WTC11 (cell line): ENCODE data around the gene TAS2R10. TPM values are rescaled to one million over a fixed set of nuclear protein-coding genes. Genes with fewer than 3 reads are reported as not detected.

Experiments
- ATAC-seq: fragments of 200-7000 bp; cut with Tn5 transposase; 2 replicates; pipeline ENCODE4 v1.10.0; 2021; ENCODE audit warnings: mild to moderate bottlenecking, moderate library complexity
- CTCF ChIA-PET: fragments of 300-600 bp; sonication (Branson Sonifier 250); formaldehyde crosslinking; loops from one replicate; lab custom pipeline; 2021; ENCODE audit warnings: antibody characterized with exemption; lab: Charles Lee
- POLR2A ChIA-PET: fragments of 350-600 bp; sonication (Branson Sonifier 250); formaldehyde crosslinking; loops from one replicate; lab custom pipeline; 2021; ENCODE audit warnings: antibody characterized with exemption; lab: Charles Lee
- DNase-seq: peaks from one replicate; pipeline ENCODE4 v3.0.0; 2021; ENCODE audit warnings: low spot score
- H3K27ac Mint-ChIP-seq: 2 replicates; pipeline ENCODE4 v1.8.0; 2021; ENCODE audit warnings: mixed read lengths
- H3K27me3 Mint-ChIP-seq: 2 replicates; pipeline ENCODE4 v1.8.0; 2021; ENCODE audit warnings: low read depth, mild to moderate bottlenecking, moderate library complexity, mixed read lengths
- H3K36me3 Mint-ChIP-seq: 2 replicates; pipeline ENCODE4 v1.8.0; 2021; ENCODE audit warnings: mixed read lengths
- H3K4me1 Mint-ChIP-seq: 2 replicates; pipeline ENCODE4 v1.8.0; 2022; ENCODE audit warnings: mixed read lengths
- H3K4me3 Mint-ChIP-seq: 2 replicates; pipeline ENCODE4 v1.8.0; 2021; ENCODE audit warnings: mild to moderate bottlenecking, moderate library complexity, mixed read lengths
- H3K9me3 Mint-ChIP-seq: 2 replicates; pipeline ENCODE4 v1.8.0; 2021; ENCODE audit warnings: mixed read lengths
- AFF4 ChIP-seq: sonication (generic); formaldehyde crosslinking; IDR thresholded peaks from 2 replicates; pipeline ENCODE4 v1.8.1; 2023; ENCODE audit warnings: mild to moderate bottlenecking, missing genetic modification reagents, borderline replicate concordance
- ATF3 ChIP-seq: sonication (generic); formaldehyde crosslinking; conservative IDR thresholded peaks from 2 replicates; pipeline ENCODE4 v1.8.1; 2022; ENCODE audit warnings: mild to moderate bottlenecking, missing genetic modification reagents
- FOXK1 ChIP-seq: sonication (generic); formaldehyde crosslinking; IDR thresholded peaks from 2 replicates; pipeline ENCODE4 v1.8.0; 2022; ENCODE audit warnings: mild to moderate bottlenecking, moderate library complexity, missing genetic modification reagents
- IRF2 ChIP-seq: sonication (generic); formaldehyde crosslinking; IDR thresholded peaks from 2 replicates; pipeline ENCODE4 v1.8.0; 2022; ENCODE audit warnings: low read depth, missing genetic modification reagents, borderline replicate concordance
- RORB ChIP-seq: fragments of 250-450 bp; sonication (Bioruptor Pico); IDR thresholded peaks from 2 replicates; pipeline ENCODE4 v1.9.0; 2021; ENCODE audit warnings: mild to moderate bottlenecking
- TEAD1 ChIP-seq: sonication (generic); formaldehyde crosslinking; IDR thresholded peaks from 2 replicates; pipeline ENCODE4 v1.8.0; 2022; ENCODE audit warnings: mild to moderate bottlenecking, missing genetic modification reagents
- ZBTB21 ChIP-seq: sonication (generic); formaldehyde crosslinking; IDR thresholded peaks from 2 replicates; pipeline ENCODE4 v1.8.1; 2023; ENCODE audit warnings: mild to moderate bottlenecking, missing genetic modification reagents, borderline replicate concordance
- ZMAT4 ChIP-seq: fragments of 250-450 bp; sonication (Bioruptor Pico); IDR thresholded peaks from 2 replicates; pipeline ENCODE4 v1.9.0; 2021; ENCODE audit warnings: mild to moderate bottlenecking
- total RNA-seq: library from RNA; stranded (reverse); gene quantifications from 3 replicates; pipeline ENCODE4 v1.2.3, GENCODE V29; 2021
- TF ChIP-seq, protein P1 (sequence below): sonication (generic); formaldehyde crosslinking; IDR thresholded peaks from 2 replicates; pipeline ENCODE4 v1.8.1; 2023; ENCODE audit warnings: mild to moderate bottlenecking, missing genetic modification reagents
- TF ChIP-seq, protein P2 (sequence below): sonication (generic); formaldehyde crosslinking; IDR thresholded peaks from 2 replicates; pipeline ENCODE4 v1.8.0; 2022; ENCODE audit warnings: mild to moderate bottlenecking, missing genetic modification reagents

The TAS2R10 gene
- total RNA-seq, 1 experiment from 2014 or later: not detected

DNA sequence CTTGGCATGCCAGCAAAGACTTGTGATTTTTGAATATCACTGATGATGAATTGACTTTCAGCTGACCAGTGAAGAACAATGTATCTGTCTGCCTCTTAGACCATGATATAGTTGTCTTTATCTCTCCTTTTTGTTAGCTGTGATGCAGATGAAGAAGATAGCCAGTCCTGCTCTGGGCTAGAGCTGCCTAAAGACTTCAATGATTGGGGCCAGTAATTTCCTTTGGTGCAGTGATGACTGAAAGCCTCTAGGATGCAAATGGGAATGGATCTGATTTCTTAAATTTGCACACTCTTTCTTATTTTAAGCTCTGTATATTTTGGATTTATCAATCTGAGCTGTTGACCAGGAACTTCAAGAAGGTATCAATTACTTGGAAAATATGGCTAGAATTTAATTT, 16.1 kb downstream of the TAS2R10 start, which contains the start of gene TAS2R9 (continued):
- TF ChIP-seq AFF4: no peak
- TF ChIP-seq, protein P1, sequence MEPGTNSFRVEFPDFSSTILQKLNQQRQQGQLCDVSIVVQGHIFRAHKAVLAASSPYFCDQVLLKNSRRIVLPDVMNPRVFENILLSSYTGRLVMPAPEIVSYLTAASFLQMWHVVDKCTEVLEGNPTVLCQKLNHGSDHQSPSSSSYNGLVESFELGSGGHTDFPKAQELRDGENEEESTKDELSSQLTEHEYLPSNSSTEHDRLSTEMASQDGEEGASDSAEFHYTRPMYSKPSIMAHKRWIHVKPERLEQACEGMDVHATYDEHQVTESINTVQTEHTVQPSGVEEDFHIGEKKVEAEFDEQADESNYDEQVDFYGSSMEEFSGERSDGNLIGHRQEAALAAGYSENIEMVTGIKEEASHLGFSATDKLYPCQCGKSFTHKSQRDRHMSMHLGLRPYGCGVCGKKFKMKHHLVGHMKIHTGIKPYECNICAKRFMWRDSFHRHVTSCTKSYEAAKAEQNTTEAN (CRISPR knock-in tag): no peak
- TF ChIP-seq, all 79 proteins: peak for 0

DNA sequence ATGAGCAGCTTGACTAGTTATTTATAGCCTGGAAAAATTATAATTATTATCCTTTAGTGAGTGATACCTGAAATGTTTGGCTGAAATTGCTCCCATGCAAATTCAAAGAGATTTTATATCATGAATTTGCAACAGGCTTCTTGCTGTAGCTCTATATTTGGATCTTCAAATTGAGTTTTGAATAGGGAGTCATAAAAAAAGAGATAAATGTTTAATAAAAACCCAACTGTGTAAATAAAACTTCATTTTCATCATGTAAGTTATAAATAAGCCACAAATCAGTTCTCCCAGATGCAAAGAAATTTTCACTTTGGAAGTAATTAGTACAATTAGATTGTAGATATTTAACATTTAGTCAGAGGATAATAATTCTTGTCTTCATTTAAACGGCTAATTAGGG, 19.0 kb downstream of the TAS2R10 start, which contains the start of gene TAS2R8:
Gene TAS2R8 (minus strand): TSS at position 101 of the 400 bp plus-strand sequence. CDS start 306 bp downstream, outside the sequence.
- no peak for DNase-seq
- no peak within 1 kb of the TSS for H3K4me3 Mint-ChIP-seq
- no peaks in the 10 kb centered on the region for H3K36me3 Mint-ChIP-seq
- ChIA-PET POLR2A (no interaction called here), CTCF (no interaction called here)
- H3K9me3 Mint-ChIP-seq: no peaks in the 10 kb centered on the region
- H3K27me3 Mint-ChIP-seq: no peaks in the 10 kb centered on the region; the same call in 1 of the 2 replicates
- TF ChIP-seq ZMAT4 (CRISPR knock-in tag) (no peak), AFF4 (no peak)
- no peak within 1 kb of the TSS for H3K27ac Mint-ChIP-seq
- peaks cover 24% of the 10 kb centered on the region for H3K4me1 Mint-ChIP-seq
- no peak for ATAC-seq

- H3K9me3 Mint-ChIP-seq: no peaks in the 10 kb centered on the region
- POLR2A ChIA-PET: no interaction called here
- DNase-seq: no peak
- CTCF ChIA-PET: no interaction called here
- peaks cover 28% of the 10 kb centered on the region for H3K4me1 Mint-ChIP-seq
- peak within 1 kb of the TSS; percentile 72 for H3K27ac Mint-ChIP-seq
- peak within 1 kb of the TSS; percentile 6; the same call in 1 of the 2 replicates for H3K4me3 Mint-ChIP-seq
- peaks cover 7% of the 10 kb centered on the region for H3K27me3 Mint-ChIP-seq
- ATAC-seq: peak; percentile 60
- no peaks in the 10 kb centered on the region for H3K36me3 Mint-ChIP-seq
- TF ChIP-seq IRF2 (CRISPR knock-in tag): no peak
- TF ChIP-seq, protein P2, sequence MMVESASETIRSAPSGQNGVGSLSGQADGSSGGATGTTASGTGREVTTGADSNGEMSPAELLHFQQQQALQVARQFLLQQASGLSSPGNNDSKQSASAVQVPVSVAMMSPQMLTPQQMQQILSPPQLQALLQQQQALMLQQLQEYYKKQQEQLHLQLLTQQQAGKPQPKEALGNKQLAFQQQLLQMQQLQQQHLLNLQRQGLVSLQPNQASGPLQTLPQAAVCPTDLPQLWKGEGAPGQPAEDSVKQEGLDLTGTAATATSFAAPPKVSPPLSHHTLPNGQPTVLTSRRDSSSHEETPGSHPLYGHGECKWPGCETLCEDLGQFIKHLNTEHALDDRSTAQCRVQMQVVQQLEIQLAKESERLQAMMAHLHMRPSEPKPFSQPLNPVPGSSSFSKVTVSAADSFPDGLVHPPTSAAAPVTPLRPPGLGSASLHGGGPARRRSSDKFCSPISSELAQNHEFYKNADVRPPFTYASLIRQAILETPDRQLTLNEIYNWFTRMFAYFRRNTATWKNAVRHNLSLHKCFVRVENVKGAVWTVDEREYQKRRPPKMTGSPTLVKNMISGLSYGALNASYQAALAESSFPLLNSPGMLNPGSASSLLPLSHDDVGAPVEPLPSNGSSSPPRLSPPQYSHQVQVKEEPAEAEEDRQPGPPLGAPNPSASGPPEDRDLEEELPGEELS (CRISPR knock-in tag): peak; percentile 25; the same call in 1 of the 2 replicates
- TF ChIP-seq ZBTB21 (CRISPR knock-in tag): no peak
- TF ChIP-seq ATF3 (CRISPR knock-in tag): no peak
- TF ChIP-seq FOXK1 (CRISPR knock-in tag): no peak
- TF ChIP-seq RORB (CRISPR knock-in tag): no peak
- TF ChIP-seq TEAD1 (CRISPR knock-in tag): peak; percentile 51; the same call in 1 of the 2 replicates
Observed at GRCh38 chr12:10802587-10802986, 23.6 kb downstream of the TAS2R10 start, which contains the start of gene TAS2R7. TSS of gene TAS2R7 (minus strand) at chr12:10802627. CDS start at chr12:10802570, 57 bp downstream.
